DOHH2 (cell line): ENCODE measurements around the gene PROK1.

ENCODE experiments used
- H3F3A ChIP-seq: fragments of 200-600 bp; sonication (generic), shearing (Covaris generic); 2 replicates; pipeline ENCODE4 v1.6.0; 2016; ENCODE audit warnings: antibody characterized with exemption, mild to moderate bottlenecking; ENCODE audit not compliant: control insufficient read depth, insufficient read depth
- H3K27ac ChIP-seq: fragments of 200-600 bp; sonication (generic); 2 replicates; pipeline ENCODE4 v1.5.1; 2014; ENCODE audit warnings: low read depth, mild to moderate bottlenecking, low read length, moderate library complexity
- H3K27me3 ChIP-seq: fragments of 200-600 bp; sonication (generic); 2 replicates; pipeline ENCODE4 v1.6.1; 2014; ENCODE audit warnings: mild to moderate bottlenecking, low read length, mixed read lengths; ENCODE audit not compliant: control insufficient read depth
- H3K36me3 ChIP-seq: fragments of 200-600 bp; sonication (generic); 2 replicates; pipeline ENCODE4 v1.6.1; 2014; ENCODE audit warnings: mild to moderate bottlenecking, low read length, moderate library complexity, mixed read lengths; ENCODE audit not compliant: control insufficient read depth
- H3K4me1 ChIP-seq: fragments of 200-600 bp; sonication (generic); 2 replicates; pipeline ENCODE4 v1.6.1; 2014; ENCODE audit warnings: mild to moderate bottlenecking, low read length, mixed read lengths; ENCODE audit not compliant: control insufficient read depth
- H3K4me2 ChIP-seq: fragments of 200-600 bp; sonication (generic); 2 replicates; pipeline ENCODE4 v1.6.0; 2014; ENCODE audit warnings: mild to moderate bottlenecking, low read length, moderate library complexity
- H3K4me3 ChIP-seq: fragments of 200-600 bp; sonication (generic); 2 replicates; pipeline ENCODE4 v1.5.1; 2014; ENCODE audit warnings: mild to moderate bottlenecking, low read length, mixed read lengths
- H3K79me2 ChIP-seq: fragments of 200-600 bp; sonication (generic); 2 replicates; pipeline ENCODE4 v1.6.1; 2014; ENCODE audit warnings: mild to moderate bottlenecking, low read length, mixed read lengths; ENCODE audit not compliant: control insufficient read depth
- H3K9me2 ChIP-seq: fragments of 200-600 bp; sonication (generic); replicated peaks from 2 replicates; pipeline ENCODE4 v1.6.1; 2014; ENCODE audit warnings: mild to moderate bottlenecking, low read length, mixed read lengths; ENCODE audit not compliant: control insufficient read depth
- H3K9me3 ChIP-seq: fragments of 200-600 bp; sonication (generic); 2 replicates; pipeline ENCODE4 v1.6.1; 2014; ENCODE audit warnings: antibody characterized with exemption, low read length, mixed read lengths; ENCODE audit not compliant: control insufficient read depth, insufficient read depth
- H4K20me1 ChIP-seq: fragments of 200-600 bp; sonication (generic); 2 replicates; pipeline ENCODE4 v1.6.0; 2014; ENCODE audit warnings: low read depth, mild to moderate bottlenecking, antibody characterized with exemption, low read length, moderate library complexity; ENCODE audit not compliant: control insufficient read depth, insufficient read depth
- EZH2phosphoT487 ChIP-seq: fragments of 200-600 bp; sonication (generic); IDR thresholded peaks from 2 replicates; pipeline ENCODE4 v1.6.1; 2017; ENCODE audit warnings: borderline replicate concordance, mild to moderate bottlenecking, antibody characterized with exemption, low read length, moderate library complexity, mixed read lengths
- TF ChIP-seq, protein P1 (sequence below): fragments of 200-600 bp; sonication (generic); IDR thresholded peaks from one replicate; pipeline ENCODE4 v1.5.1; 2014; ENCODE audit warnings: antibody characterized with exemption, mild to moderate bottlenecking, low read depth, low read length; ENCODE audit not compliant: poor library complexity, severe bottlenecking

Gene PROK1

DNA sequence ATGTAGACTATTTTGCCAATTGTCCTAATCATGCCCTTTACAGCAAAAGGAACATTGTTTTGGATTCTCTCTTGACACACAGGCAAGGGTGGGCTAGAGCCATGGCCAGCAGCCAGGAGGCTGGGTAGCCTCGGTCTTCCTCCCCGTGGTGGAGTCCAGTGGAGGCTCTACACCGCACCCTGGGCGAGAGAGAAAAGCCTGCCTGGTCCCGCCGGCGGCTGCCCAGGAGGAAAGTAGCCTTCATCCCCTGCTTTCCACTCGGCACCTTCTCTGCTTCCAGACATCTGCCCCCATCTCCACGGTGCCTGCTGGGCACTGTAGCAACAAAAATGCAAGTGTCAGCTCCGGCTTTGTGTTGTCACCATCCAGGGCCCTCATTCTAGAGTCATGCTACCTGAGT, 21.6 kb downstream of the PROK1 start:
- Histone ChIP-seq H3K4me1 (no peaks in the 10 kb centered on the region), H3K9me3 (no peaks in the 10 kb centered on the region), H4K20me1 (no peaks in the 10 kb centered on the region), H3K4me2 (no peak overlapping the region), H3K27ac (no peak overlapping the region), H3K4me3 (no peak overlapping the region), H3F3A (no peaks in the 10 kb centered on the region), H3K36me3 (no peaks in the 10 kb centered on the region), H3K9me2 (no peaks in the 10 kb centered on the region), H3K27me3 (peaks cover 3% of the 10 kb centered on the region; the same call in 1 of the 2 replicates), H3K79me2 (no peaks in the 10 kb centered on the region)
- TF ChIP-seq, protein P1, sequence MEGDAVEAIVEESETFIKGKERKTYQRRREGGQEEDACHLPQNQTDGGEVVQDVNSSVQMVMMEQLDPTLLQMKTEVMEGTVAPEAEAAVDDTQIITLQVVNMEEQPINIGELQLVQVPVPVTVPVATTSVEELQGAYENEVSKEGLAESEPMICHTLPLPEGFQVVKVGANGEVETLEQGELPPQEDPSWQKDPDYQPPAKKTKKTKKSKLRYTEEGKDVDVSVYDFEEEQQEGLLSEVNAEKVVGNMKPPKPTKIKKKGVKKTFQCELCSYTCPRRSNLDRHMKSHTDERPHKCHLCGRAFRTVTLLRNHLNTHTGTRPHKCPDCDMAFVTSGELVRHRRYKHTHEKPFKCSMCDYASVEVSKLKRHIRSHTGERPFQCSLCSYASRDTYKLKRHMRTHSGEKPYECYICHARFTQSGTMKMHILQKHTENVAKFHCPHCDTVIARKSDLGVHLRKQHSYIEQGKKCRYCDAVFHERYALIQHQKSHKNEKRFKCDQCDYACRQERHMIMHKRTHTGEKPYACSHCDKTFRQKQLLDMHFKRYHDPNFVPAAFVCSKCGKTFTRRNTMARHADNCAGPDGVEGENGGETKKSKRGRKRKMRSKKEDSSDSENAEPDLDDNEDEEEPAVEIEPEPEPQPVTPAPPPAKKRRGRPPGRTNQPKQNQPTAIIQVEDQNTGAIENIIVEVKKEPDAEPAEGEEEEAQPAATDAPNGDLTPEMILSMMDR = no peak
- no peak for TF ChIP-seq EZH2phosphoT487

- no peak overlapping the region for H3K27ac ChIP-seq
- no peak overlapping the region for H3K4me3 ChIP-seq
- H3F3A ChIP-seq = no peaks in the 10 kb centered on the region
- no peaks in the 10 kb centered on the region for H3K9me2 ChIP-seq
- H3K4me1 ChIP-seq = no peaks in the 10 kb centered on the region
- no peaks in the 10 kb centered on the region for H4K20me1 ChIP-seq
- H3K27me3 ChIP-seq = peaks cover 3% of the 10 kb centered on the region; the same call in 1 of the 2 replicates
- no peak for TF ChIP-seq EZH2phosphoT487
- TF ChIP-seq, protein P1 = no peak
- H3K4me2 ChIP-seq = no peak overlapping the region
- H3K9me3 ChIP-seq = no peaks in the 10 kb centered on the region
- H3K36me3 ChIP-seq = no peaks in the 10 kb centered on the region
- H3K79me2 ChIP-seq = no peaks in the 10 kb centered on the region
Measured at GRCh38 chr1:110474444-110474843, 23.5 kb downstream of the PROK1 start.

GRCh38 chr1:110475362-110476027, 24.5 kb downstream of the PROK1 start:
- no peak overlapping the region for H3K4me2 ChIP-seq
- no peak overlapping the region for H3K27ac ChIP-seq
- no peaks in the 10 kb centered on the region for H3F3A ChIP-seq
- H3K9me2 ChIP-seq = no peaks in the 10 kb centered on the region
- H3K36me3 ChIP-seq = no peaks in the 10 kb centered on the region
- H3K9me3 ChIP-seq = no peaks in the 10 kb centered on the region
- no peak for TF ChIP-seq EZH2phosphoT487
- H3K79me2 ChIP-seq = no peaks in the 10 kb centered on the region
- no peaks in the 10 kb centered on the region for H4K20me1 ChIP-seq
- no peaks in the 10 kb centered on the region for H3K4me1 ChIP-seq
- no peak overlapping the region for H3K4me3 ChIP-seq
- peaks cover 3% of the 10 kb centered on the region; the same call in 1 of the 2 replicates for H3K27me3 ChIP-seq

DNA sequence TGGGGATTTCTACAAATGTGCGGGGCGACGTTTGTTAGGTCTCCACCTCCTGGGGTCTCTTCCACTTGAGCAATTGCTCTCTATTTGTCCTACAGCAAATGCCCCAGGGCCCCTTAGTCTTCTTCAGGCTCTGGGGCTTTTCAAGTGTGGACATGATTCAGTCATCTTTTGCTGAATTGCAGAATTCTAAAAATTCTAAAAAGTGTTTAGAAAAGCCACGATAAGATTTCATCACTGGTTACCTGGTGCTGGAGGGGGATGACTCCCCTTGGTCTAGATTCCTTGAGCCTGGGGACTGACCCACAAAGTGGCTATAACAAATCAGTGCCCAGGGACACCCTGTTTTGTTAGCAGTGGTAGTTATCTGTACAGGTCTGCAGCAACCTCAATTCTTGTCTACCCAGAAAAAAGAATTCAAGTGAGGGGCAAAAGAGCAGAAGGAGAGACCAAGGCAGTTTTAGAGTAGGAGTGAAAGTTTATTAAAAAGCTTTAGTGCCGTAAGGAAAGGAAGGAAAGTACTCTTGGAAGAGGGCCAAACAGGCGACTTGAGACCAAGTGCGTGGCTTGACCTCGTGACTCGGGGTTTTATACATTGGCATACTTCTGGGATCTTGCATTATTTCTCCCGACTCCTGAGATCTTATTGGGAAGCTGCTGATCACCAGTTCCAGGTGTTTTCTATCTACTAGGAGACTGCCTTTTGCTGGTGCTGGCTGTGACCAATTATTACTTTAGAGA, 25.2 kb downstream of the PROK1 start:
- Histone ChIP-seq H3K79me2 (no peaks in the 10 kb centered on the region), H3K4me1 (no peaks in the 10 kb centered on the region), H3K9me3 (no peaks in the 10 kb centered on the region), H3K27me3 (peaks cover 3% of the 10 kb centered on the region; the same call in 1 of the 2 replicates), H3K4me2 (no peak overlapping the region), H3K36me3 (no peaks in the 10 kb centered on the region), H3K4me3 (no peak overlapping the region), H4K20me1 (no peaks in the 10 kb centered on the region), H3K9me2 (no peaks in the 10 kb centered on the region), H3K27ac (no peak overlapping the region), H3F3A (no peaks in the 10 kb centered on the region)
- TF ChIP-seq, protein P1 = no peak
- no peak for TF ChIP-seq EZH2phosphoT487
